HUDEP-2 (cell line): ENCODE measurements around the gene TUBD1.

Source experiments
- DNase-seq, 76 experiments: peaks; one replicate each; lab custom pipeline; 2025; ENCODE audit not compliant: unreplicated experiment in 76 of 76; lab: John Stamatoyannopoulos, UW

The TUBD1 gene

GRCh38 chr17:59828478-59828760, 64.3 kb downstream of the TUBD1 start:
- DNase-seq = no peak

DNA sequence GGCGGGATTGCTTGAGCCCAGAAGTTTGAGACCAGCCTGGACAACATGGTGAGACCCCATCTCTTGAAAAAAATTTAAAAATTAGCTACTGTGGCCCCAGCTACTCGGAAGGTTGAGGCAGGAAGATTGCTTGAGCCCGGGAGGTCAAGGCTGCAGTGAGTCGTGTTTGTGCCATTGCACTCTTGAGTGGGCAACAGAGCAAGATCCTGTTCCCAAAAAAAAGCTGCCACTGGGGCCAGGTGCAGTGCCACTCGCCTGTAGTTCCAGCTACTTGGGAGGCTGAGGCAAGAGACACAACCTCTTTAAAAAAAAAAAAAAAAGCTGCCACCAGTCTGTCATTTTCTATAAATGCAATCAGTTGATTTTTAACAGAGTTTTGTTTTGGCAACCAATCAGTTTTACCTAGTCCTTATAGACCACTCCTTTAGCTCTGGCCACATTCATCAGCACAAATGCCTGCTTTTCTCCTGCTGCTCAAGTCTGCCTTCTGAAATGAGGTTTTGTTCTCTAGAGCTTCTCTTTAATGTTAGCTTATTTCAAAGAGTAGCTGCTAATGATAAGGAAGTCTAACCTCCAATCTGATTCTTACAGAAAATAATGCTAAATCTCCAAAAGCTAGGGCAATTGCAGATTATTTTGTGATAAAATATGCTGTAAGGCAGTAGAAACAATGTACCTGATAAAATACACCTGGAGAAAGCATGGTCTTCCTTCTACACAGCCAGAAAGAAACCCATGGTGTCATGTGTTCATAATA, 64.8 kb downstream of the TUBD1 start:
- DNase-seq = peak in 1 of 76 experiments; percentile 8

DNA sequence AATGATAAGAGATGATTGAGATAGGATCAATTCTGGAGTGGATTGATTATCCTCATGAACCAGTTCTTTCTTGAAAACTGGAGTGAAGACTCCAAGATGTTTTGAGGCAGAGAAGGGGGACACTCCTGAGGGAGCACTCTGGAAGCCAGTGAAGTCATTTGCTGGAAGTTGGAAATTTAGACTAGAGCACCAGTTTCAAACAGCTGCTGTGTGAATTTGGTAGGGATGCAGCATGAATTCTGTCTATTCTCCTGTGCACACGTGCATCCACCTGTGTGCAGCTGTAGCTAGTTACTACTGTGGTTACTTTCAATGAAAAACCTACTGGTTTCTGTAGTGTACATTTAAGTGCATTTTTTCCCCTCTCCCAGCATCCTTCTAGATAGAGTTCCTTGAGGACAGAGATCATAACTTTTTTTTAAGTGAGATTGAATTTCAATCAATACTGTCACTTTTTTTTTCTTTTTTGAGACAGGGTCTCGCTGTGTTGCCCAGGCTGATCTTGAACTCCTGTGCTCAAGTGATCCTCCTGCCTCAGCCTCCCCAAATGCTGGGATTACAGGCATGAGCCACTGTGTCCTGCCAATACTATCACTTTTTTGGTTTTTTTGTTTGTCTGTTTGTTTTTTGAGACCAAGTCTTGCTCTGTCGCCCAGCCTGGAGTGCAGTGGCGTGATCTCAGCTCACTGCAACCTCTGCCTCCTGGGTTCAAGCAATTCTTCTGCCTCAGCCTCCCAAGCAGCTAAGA, 65.9 kb downstream of the TUBD1 start:
- DNase-seq = no peak

DNA sequence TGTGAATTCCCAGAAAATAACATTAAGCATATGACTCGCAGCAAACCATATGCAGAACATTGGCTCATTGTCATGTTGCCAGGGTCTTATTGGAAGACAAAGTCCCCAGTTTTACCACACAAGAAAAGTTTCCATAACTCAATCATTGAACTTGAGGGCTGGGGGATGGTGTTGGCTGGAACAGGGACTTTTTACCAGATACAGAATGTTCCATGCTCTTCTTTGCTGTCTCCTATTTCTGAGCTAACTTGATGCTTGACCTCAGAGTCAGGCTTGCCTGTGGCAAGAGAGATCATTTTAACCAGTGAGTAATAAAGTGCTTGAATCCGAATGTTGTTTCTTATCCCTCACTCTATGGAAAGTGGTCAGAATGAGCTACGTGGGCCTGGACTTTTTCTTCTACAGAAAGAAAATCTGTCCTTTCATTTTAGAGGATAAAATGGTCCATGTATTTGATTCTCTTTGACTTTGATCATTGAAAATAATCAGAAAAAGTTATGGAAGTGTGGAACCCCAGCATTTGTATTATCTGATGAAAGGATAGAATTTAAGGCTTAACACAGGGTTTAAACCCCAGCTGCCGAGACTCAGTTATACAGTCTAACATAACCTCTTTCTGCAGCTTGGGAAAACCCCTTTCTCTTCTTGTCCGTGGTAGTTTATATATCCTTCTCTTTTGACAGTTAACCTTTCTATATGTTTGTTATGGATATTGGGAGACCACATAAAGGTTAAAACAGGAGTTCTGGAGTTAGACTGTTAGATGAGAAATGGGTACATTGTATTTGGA, 67.0 kb downstream of the TUBD1 start:
- peak in 1 of 76 experiments; percentile 15 for DNase-seq

GRCh38 chr17:59815965-59816364, 76.8 kb downstream of the TUBD1 start:
- DNase-seq = no peak

GRCh38 chr17:59814685-59815084, 78.1 kb downstream of the TUBD1 start:
- no peak for DNase-seq

DNA sequence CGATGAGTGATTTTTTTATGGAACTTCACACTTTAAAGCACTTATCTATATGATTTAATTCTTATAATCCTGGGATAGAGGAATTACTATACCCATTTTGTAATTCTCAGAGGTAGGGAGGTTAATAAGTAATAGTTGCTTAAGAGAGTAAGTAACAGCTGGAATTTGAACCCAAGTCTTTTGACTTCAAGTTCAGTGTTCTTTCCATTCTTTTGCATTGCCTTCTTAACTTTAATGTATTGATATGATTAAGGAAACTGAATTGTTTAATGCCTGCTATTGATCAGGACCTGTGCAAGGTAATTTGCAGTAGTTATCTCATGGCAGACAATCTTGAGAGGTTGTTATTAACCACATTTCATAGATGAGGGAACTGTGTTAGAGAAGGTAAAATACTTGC, 78.5 kb downstream of the TUBD1 start:
- no peak for DNase-seq

DNA sequence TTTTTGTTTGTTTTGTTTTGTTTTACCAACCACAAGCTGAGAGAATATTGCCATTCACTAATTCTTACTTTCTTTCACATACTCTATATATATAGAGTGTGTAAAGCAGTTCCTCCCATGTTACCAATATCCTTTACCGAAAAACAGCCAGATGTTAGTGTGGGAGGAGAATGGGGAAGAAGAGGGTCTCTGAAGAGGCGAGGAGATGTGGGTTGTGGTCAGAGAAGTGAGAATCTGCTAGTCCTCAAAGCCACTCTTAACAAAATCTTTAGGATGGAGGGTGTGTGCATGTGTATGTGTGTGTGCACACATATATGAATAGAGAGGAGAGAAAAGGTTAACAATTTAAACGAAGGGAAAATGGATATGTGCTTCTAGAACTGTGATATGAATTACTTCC, 80.6 kb downstream of the TUBD1 start:
- DNase-seq = no peak

DNA sequence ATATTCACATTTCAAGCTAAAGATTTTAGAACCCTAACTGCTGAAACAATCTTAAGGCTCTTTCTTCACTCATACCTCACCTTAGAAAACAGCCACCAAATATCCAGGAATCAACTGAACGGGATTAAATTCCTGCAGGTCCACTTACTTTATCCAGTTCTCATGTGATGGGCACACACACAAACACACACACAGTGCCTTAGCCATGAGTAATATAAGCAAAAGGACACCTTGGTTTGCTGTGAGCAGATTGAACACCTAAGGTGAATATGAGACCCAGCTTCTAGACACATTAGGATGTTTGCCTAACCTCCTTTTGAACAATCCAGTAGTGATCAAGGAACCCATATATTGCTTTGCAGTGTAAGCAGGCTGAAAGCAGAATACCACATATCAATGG, 81.5 kb downstream of the TUBD1 start:
- no peak for DNase-seq

DNA sequence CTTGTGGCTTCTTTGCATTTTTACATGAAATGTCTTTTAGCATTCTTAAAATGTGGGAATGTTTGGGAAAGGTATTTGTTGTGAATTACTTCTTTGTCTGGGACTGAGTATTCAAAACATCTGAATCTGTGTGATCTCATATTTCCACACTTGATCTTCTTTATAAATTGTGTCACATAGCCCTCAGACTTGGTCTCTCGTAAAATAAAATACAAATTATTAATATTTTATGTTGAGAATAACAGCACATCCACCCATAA, 81.9 kb downstream of the TUBD1 start:
- DNase-seq = no peak
